Activated naive CD4-positive, alpha-beta T cell treated with anti-CD3 and anti-CD28 coated beads for 36 hours (primary cell): ENCODE results near the gene RING1. TPM values are rescaled to one million over a fixed set of nuclear protein-coding genes. Genes with fewer than 3 reads are reported as not detected.
A peak's percentile ranks its signal among the peaks of the same experiment; 100 is the strongest.

Experiments
- CTCF ChIA-PET: fragments of 350-600 bp; sonication (Branson Sonifier 250); formaldehyde crosslinking; loops from one replicate; lab custom pipeline; 2021; ENCODE audit warnings: antibody characterized with exemption; lab: Charles Lee
- DNase-seq: peaks from one replicate; pipeline ENCODE4 v3.0.0-alpha.2; 2020
- H3K27ac Mint-ChIP-seq: one replicate; pipeline ENCODE4 v1.8.0; 2021; ENCODE audit warnings: mild to moderate bottlenecking, mixed read lengths
- H3K27me3 Mint-ChIP-seq: one replicate; pipeline ENCODE4 v1.8.0; 2021; ENCODE audit warnings: low read depth, mixed read lengths
- H3K36me3 Mint-ChIP-seq: one replicate; pipeline ENCODE4 v1.8.0; 2021; ENCODE audit warnings: low read depth, mixed read lengths
- H3K4me1 Mint-ChIP-seq: one replicate; pipeline ENCODE4 v1.8.0; 2021; ENCODE audit warnings: low read depth, mixed read lengths
- H3K4me3 Mint-ChIP-seq: one replicate; pipeline ENCODE4 v1.8.0; 2021; ENCODE audit warnings: mild to moderate bottlenecking, moderate library complexity, mixed read lengths
- H3K9me3 Mint-ChIP-seq: one replicate; pipeline ENCODE4 v1.8.0; 2021; ENCODE audit warnings: mixed read lengths
- intact Hi-C: fragments of 100-400 bp; cut with micrococcal nuclease; formaldehyde crosslinking; loops from one replicate; pipeline ENCODE4 v1.15.1; 2023
- total RNA-seq, 2 experiments: library from RNA; stranded (reverse); gene quantifications; one replicate each; pipeline ENCODE4 v1.2.3, GENCODE V29; 2021

RING1 gene
- total RNA-seq, 2 experiments from 2014 or later, result 17.1 to 18.2 TPM

- Mint-ChIP-seq H3K9me3 (no peaks in the 10 kb centered on the region), H3K4me3 (peak overlapping the region; percentile 98), H3K27ac (peak overlapping the region; percentile 86), H3K27me3 (no peaks in the 10 kb centered on the region), H3K36me3 (peaks cover 43% of the 10 kb centered on the region), H3K4me1 (peaks cover 52% of the 10 kb centered on the region)
- intact Hi-C loops, result loop anchor here (10.0 kb wide), 1 partner anchor 1046 kb away; the partner anchor contains the start of gene SMIM29
- DNase-seq, result no peak
- CTCF ChIA-PET, result interaction anchor here (1.3 to 3.3 kb wide), 3 partner anchors 15 to 50 kb away, joined by 3 to 21 read pairs (median 8); no protein-coding TSS in a partner anchor
Observed at GRCh38 chr6:33198853-33199436, 9.4 kb upstream of the RING1 start.

GRCh38 chr6:33199687-33200218, 8.5 kb upstream of the RING1 start:
- H3K27me3 Mint-ChIP-seq, result no peaks in the 10 kb centered on the region
- H3K4me3 Mint-ChIP-seq, result peak overlapping the region; percentile 98
- H3K4me1 Mint-ChIP-seq, result peaks cover 54% of the 10 kb centered on the region
- no peaks in the 10 kb centered on the region for H3K9me3 Mint-ChIP-seq
- CTCF ChIA-PET, result interaction anchor here (0.6 to 1.3 kb wide), 3 partner anchors 49 to 264 kb away, joined by 3 to 4 read pairs (median 3); no protein-coding TSS in a partner anchor
- DNase-seq, result peak; percentile 77
- peak overlapping the region; percentile 97 for H3K27ac Mint-ChIP-seq
- H3K36me3 Mint-ChIP-seq, result peaks cover 44% of the 10 kb centered on the region
- intact Hi-C loops, result loop anchor here (1.0 to 10.0 kb wide), 9 partner anchors 50 to 1045 kb away; partner anchors contain the start of genes CUTA, GPSM3, PBX2 and PHF1

GRCh38 chr6:33200219-33201146, 7.8 kb upstream of the RING1 start, which contains the start of the genes RXRB and SLC39A7:
RXRB (minus strand) TSS chr6:33200665; CDS start chr6:33200476, 189 bp downstream.
SLC39A7 (plus strand) TSS chr6:33200867; CDS start chr6:33201246, 379 bp downstream.
- Mint-ChIP-seq H3K27ac (peak within 1 kb of the TSS; percentile 97), H3K9me3 (no peaks in the 10 kb centered on the region), H3K27me3 (no peaks in the 10 kb centered on the region), H3K36me3 (peaks cover 38% of the 10 kb centered on the region), H3K4me3 (peak within 1 kb of the TSS; percentile 98), H3K4me1 (peaks cover 60% of the 10 kb centered on the region)
- intact Hi-C loops, result loop anchor here (1.0 to 10.0 kb wide), 8 partner anchors 49 to 1006 kb away; partner anchors contain the start of genes CUTA, GPSM3, PBX2 and PHF1
- CTCF ChIA-PET, result interaction anchor here (0.6 kb wide), 2 partner anchors 202 to 265 kb away, joined by 3 to 4 read pairs; no protein-coding TSS in a partner anchor
- peak; percentile 100 for DNase-seq

- H3K4me3 Mint-ChIP-seq, result peak overlapping the region; percentile 98
- intact Hi-C loops, result loop anchor here (2.0 to 10.0 kb wide), 4 partner anchors 210 to 1006 kb away; partner anchors contain the start of genes GPSM3, PBX2 and PHF1
- H3K9me3 Mint-ChIP-seq, result no peaks in the 10 kb centered on the region
- peaks cover 67% of the 10 kb centered on the region for H3K4me1 Mint-ChIP-seq
- no peaks in the 10 kb centered on the region for H3K27me3 Mint-ChIP-seq
- no peak for DNase-seq
- CTCF ChIA-PET, result no interaction called here
- H3K27ac Mint-ChIP-seq, result peak overlapping the region; percentile 97
- peaks cover 33% of the 10 kb centered on the region for H3K36me3 Mint-ChIP-seq
Observed at GRCh38 chr6:33201147-33201545, 7.2 kb upstream of the RING1 start.

- CTCF ChIA-PET, result no interaction called here
- Mint-ChIP-seq H3K9me3 (no peaks in the 10 kb centered on the region), H3K4me1 (peaks cover 75% of the 10 kb centered on the region), H3K27me3 (no peaks in the 10 kb centered on the region), H3K27ac (peak overlapping the region; percentile 97), H3K36me3 (peaks cover 28% of the 10 kb centered on the region), H3K4me3 (peak overlapping the region; percentile 98)
- intact Hi-C loops, result loop anchor here (2.0 to 10.0 kb wide), 4 partner anchors 209 to 1007 kb away; partner anchors contain the start of genes GPSM3, PBX2 and PHF1
- DNase-seq, result peak; percentile 4
Observed at GRCh38 chr6:33201935-33202334, 6.4 kb upstream of the RING1 start.

GRCh38 chr6:33202799-33203198, 5.5 kb upstream of the RING1 start:
- no peaks in the 10 kb centered on the region for H3K27me3 Mint-ChIP-seq
- no peaks in the 10 kb centered on the region for H3K9me3 Mint-ChIP-seq
- peak overlapping the region; percentile 98 for H3K4me3 Mint-ChIP-seq
- CTCF ChIA-PET, result no interaction called here
- peaks cover 71% of the 10 kb centered on the region for H3K4me1 Mint-ChIP-seq
- peak; percentile 4 for DNase-seq
- intact Hi-C loops, result loop anchor here (10.0 kb wide), 2 partner anchors 372 to 1008 kb away; partner anchors contain the start of genes GPSM3 and PBX2
- H3K27ac Mint-ChIP-seq, result peak overlapping the region; percentile 97
- H3K36me3 Mint-ChIP-seq, result peaks cover 28% of the 10 kb centered on the region

GRCh38 chr6:33203443-33204164, 4.7 kb upstream of the RING1 start:
- Mint-ChIP-seq H3K4me1 (peaks cover 63% of the 10 kb centered on the region), H3K36me3 (peaks cover 28% of the 10 kb centered on the region), H3K9me3 (no peaks in the 10 kb centered on the region), H3K27me3 (no peaks in the 10 kb centered on the region), H3K4me3 (peak overlapping the region; percentile 85), H3K27ac (peak overlapping the region; percentile 60)
- intact Hi-C loops, result loop anchor here (10.0 kb wide), 2 partner anchors 371 to 1009 kb away; partner anchors contain the start of genes GPSM3 and PBX2
- CTCF ChIA-PET, result no interaction called here
- no peak for DNase-seq

- CTCF ChIA-PET, result interaction anchor here (1.6 kb wide), 1 partner anchor 45 kb away, joined by 9 read pairs; no protein-coding TSS in a partner anchor
- no peak for DNase-seq
- Mint-ChIP-seq H3K4me3 (peak overlapping the region; percentile 85), H3K27ac (peak overlapping the region; percentile 60), H3K36me3 (peaks cover 28% of the 10 kb centered on the region), H3K9me3 (no peaks in the 10 kb centered on the region), H3K27me3 (no peaks in the 10 kb centered on the region), H3K4me1 (peaks cover 63% of the 10 kb centered on the region)
- intact Hi-C loops, result loop anchor here (10.0 kb wide), 2 partner anchors 371 to 1009 kb away; partner anchors contain the start of genes GPSM3 and PBX2
Observed at GRCh38 chr6:33204165-33204414, 4.2 kb upstream of the RING1 start.

- H3K36me3 Mint-ChIP-seq, result peaks cover 31% of the 10 kb centered on the region
- intact Hi-C loops, result loop anchor here (1.0 to 10.0 kb wide), 6 partner anchors 38 to 1010 kb away; partner anchors contain the start of genes GPSM3, KIFC1, PBX2 and PSMB8
Observed at GRCh38 chr6:33204415-33205190, 3.7 kb upstream of the RING1 start, which contains the start of gene HSD17B8. HSD17B8 (plus strand) TSS chr6:33204655; CDS start chr6:33204669, 14 bp downstream.

GRCh38 chr6:33205191-33206026, 2.9 kb upstream of the RING1 start:
- H3K4me3 Mint-ChIP-seq, result peak overlapping the region; percentile 85
- intact Hi-C loops, result loop anchor here (1.0 to 10.0 kb wide), 7 partner anchors 37 to 1011 kb away; partner anchors contain the start of genes GPSM3, KIFC1, PBX2 and PSMB8
- H3K4me1 Mint-ChIP-seq, result peaks cover 68% of the 10 kb centered on the region
- DNase-seq, result peak; percentile 71
- H3K27me3 Mint-ChIP-seq, result no peaks in the 10 kb centered on the region
- peak overlapping the region; percentile 90 for H3K27ac Mint-ChIP-seq
- CTCF ChIA-PET, result interaction anchor here (0.6 to 1.6 kb wide), 3 partner anchors 8 to 106 kb away, joined by 3 to 9 read pairs (median 4); no protein-coding TSS in a partner anchor
- H3K36me3 Mint-ChIP-seq, result peaks cover 36% of the 10 kb centered on the region
- no peaks in the 10 kb centered on the region for H3K9me3 Mint-ChIP-seq

More at GRCh38 chr6:33204415-33205190, 3.7 kb upstream of the RING1 start, which contains the start of gene HSD17B8:
- peak; percentile 94 for DNase-seq
- CTCF ChIA-PET, result interaction anchor here (1.6 kb wide), 1 partner anchor 44 kb away, joined by 9 read pairs; no protein-coding TSS in a partner anchor
- Mint-ChIP-seq H3K27me3 (no peaks in the 10 kb centered on the region), H3K27ac (peak within 1 kb of the TSS; percentile 90), H3K9me3 (no peaks in the 10 kb centered on the region), H3K4me3 (peak within 1 kb of the TSS; percentile 85), H3K4me1 (peaks cover 66% of the 10 kb centered on the region)
